Measurements from ENCODE around the gene NKX1-1.

DNA sequence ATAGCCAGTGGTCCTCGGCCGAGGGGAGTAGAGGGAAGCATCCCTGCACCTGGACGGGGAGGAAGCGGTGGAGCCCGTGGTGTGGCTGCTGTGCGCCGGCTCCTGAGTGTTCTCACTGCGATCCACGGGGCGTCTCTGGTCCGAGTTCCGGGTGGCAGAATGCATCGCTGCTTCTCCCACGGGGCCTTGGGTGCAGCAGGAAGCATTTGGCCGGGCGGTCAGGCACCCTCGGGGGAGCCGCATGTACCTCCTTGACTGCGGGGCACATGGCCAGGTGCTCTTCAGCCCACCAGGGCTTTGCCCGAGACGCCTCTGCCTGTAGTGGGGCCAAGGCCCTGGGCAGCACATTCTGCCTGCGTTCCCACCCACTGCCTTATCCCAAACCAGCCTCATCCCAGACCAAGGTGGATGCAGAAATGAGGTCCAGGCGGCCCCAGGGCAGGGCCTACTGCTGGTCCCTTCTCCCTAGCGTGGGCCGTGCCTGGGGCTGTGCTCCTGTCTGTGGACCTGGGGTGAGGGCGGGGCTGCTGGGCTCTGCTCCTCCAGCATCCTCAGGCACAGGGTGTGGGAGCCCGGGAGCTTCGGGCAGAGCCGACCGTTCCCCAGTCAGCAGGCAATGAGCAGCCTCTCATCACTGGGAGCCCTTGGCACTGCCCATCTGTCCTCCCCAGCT, 27.5 kb downstream of the NKX1-1 start:
- TF ChIP-seq, protein P1, sequence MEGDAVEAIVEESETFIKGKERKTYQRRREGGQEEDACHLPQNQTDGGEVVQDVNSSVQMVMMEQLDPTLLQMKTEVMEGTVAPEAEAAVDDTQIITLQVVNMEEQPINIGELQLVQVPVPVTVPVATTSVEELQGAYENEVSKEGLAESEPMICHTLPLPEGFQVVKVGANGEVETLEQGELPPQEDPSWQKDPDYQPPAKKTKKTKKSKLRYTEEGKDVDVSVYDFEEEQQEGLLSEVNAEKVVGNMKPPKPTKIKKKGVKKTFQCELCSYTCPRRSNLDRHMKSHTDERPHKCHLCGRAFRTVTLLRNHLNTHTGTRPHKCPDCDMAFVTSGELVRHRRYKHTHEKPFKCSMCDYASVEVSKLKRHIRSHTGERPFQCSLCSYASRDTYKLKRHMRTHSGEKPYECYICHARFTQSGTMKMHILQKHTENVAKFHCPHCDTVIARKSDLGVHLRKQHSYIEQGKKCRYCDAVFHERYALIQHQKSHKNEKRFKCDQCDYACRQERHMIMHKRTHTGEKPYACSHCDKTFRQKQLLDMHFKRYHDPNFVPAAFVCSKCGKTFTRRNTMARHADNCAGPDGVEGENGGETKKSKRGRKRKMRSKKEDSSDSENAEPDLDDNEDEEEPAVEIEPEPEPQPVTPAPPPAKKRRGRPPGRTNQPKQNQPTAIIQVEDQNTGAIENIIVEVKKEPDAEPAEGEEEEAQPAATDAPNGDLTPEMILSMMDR (IDR thresholded peaks at IDR 0.05), result no peak
- no peak for TF ChIP-seq POLR2A (IDR thresholded peaks at IDR 0.05)

Measured in testis (tissue), 2 donors.